Peyer's patch (tissue), 4 donors: ENCODE data around the gene RPA1. TPM values are rescaled to one million over a fixed set of nuclear protein-coding genes. Genes with fewer than 3 reads are reported as not detected.

Source experiments
- DNase-seq, 3 donors: peaks; one replicate each; pipeline ENCODE4 v3.0.0-alpha.2; 2017 to 2019
- H3K27ac ChIP-seq, 4 donors: fragments of 200-600 bp; sonication (generic); one replicate each; pipeline ENCODE4 v1.5.1; 2016 to 2019
- H3K27me3 ChIP-seq, 2 donors: fragments of 200-600 bp; sonication (generic); one replicate each; pipeline ENCODE4 v1.5.1; 2019
- H3K36me3 ChIP-seq, 3 donors: fragments of 200-600 bp; sonication (generic); one replicate each; pipeline ENCODE4 v1.5.1; 2016 to 2019
- H3K4me1 ChIP-seq, 4 donors: fragments of 200-600 bp; sonication (generic); one replicate each; pipeline ENCODE4 v1.5.1; 2016 to 2019
- H3K4me3 ChIP-seq, 4 donors: fragments of 200-600 bp; sonication (generic); 1 replicate in 3 of 4; 2 replicates in 1 of 4; pipeline ENCODE4 v1.5.1; 2016 to 2019; ENCODE audit warnings: mild to moderate bottlenecking in 1 of 4
- H3K9me3 ChIP-seq, 4 donors: fragments of 200-600 bp; sonication (generic); one replicate each; pipeline ENCODE4 v1.5.1; 2016 to 2019; ENCODE audit warnings: mild to moderate bottlenecking in 1 of 4
- CTCF ChIP-seq, 6 experiments: fragments of 450-650 bp in 4 of 6; fragments of 200-600 bp in 2 of 6; sonication (generic) in 1 of 6; IDR thresholded peaks; one replicate each; pipeline ENCODE4 v1.5.1; 2017 to 2019; ENCODE audit warnings: antibody characterized with exemption in 6 of 6, mild to moderate bottlenecking in 3 of 6, moderate library complexity in 1 of 6
- POLR2A ChIP-seq, 2 donors: fragments of 450-650 bp; IDR thresholded peaks; one replicate each; pipeline ENCODE4 v1.5.1; 2017; ENCODE audit warnings: antibody characterized with exemption in 2 of 2, mild to moderate bottlenecking in 2 of 2, moderate library complexity in 2 of 2
- total RNA-seq, 4 donors: library from RNA; depleted of rRNA; stranded (reverse); fragments of >200 nt; gene quantifications; one replicate each; pipeline ENCODE4 v1.1.0, GENCODE V29; 2016

The RPA1 gene
- total RNA-seq, 4 donors from 2014 or later: 17.2 to 32.2 (median 26.0) TPM

GRCh38 chr17:1861391-1862010 is 31.7 kb downstream of the RPA1 start:
- TF ChIP-seq CTCF (IDR thresholded peaks at IDR 0.05): no peak
- no peak for TF ChIP-seq POLR2A (IDR thresholded peaks at IDR 0.05)
- no peaks in the 10 kb centered on the region for H3K4me1 ChIP-seq
- H3K9me3 ChIP-seq: no peaks in the 10 kb centered on the region
- no peak for DNase-seq
- H3K27me3 ChIP-seq: no peaks in the 10 kb centered on the region
- H3K4me3 ChIP-seq: no peak overlapping the region
- no peak overlapping the region for H3K27ac ChIP-seq
- peaks cover 0 to 37% (median 0%) of the 10 kb centered on the region in 3 donors for H3K36me3 ChIP-seq

- Histone ChIP-seq H3K27ac (no peak overlapping the region), H3K9me3 (no peaks in the 10 kb centered on the region), H3K36me3 (peaks cover 0 to 25% (median 0%) of the 10 kb centered on the region in 3 donors), H3K4me1 (no peaks in the 10 kb centered on the region), H3K4me3 (no peak overlapping the region), H3K27me3 (no peaks in the 10 kb centered on the region)
- TF ChIP-seq CTCF (IDR thresholded peaks at IDR 0.05) (peak; percentile 41 to 81 (median 70)), POLR2A (IDR thresholded peaks at IDR 0.05) (no peak)
- peak in 1 of 3 donors; percentile 75 for DNase-seq
Observed at GRCh38 chr17:1865252-1866037, 35.6 kb downstream of the RPA1 start.

GRCh38 chr17:1867307-1867706 is 37.5 kb downstream of the RPA1 start:
- no peak overlapping the region for H3K27ac ChIP-seq
- no peaks in the 10 kb centered on the region for H3K27me3 ChIP-seq
- no peak for DNase-seq
- no peaks in the 10 kb centered on the region for H3K4me1 ChIP-seq
- H3K36me3 ChIP-seq: peaks cover 0 to 19% (median 0%) of the 10 kb centered on the region in 3 donors
- no peaks in the 10 kb centered on the region for H3K9me3 ChIP-seq
- no peak for TF ChIP-seq POLR2A (IDR thresholded peaks at IDR 0.05)
- TF ChIP-seq CTCF (IDR thresholded peaks at IDR 0.05): no peak
- no peak overlapping the region for H3K4me3 ChIP-seq

- Histone ChIP-seq H3K4me1 (no peaks in the 10 kb centered on the region), H3K4me3 (no peak overlapping the region), H3K27ac (no peak overlapping the region), H3K36me3 (peaks cover 0 to 26% (median 0%) of the 10 kb centered on the region in 3 donors), H3K9me3 (no peaks in the 10 kb centered on the region), H3K27me3 (no peaks in the 10 kb centered on the region)
- TF ChIP-seq POLR2A (IDR thresholded peaks at IDR 0.05) (no peak), CTCF (IDR thresholded peaks at IDR 0.05) (no peak)
- DNase-seq: no peak
Observed at GRCh38 chr17:1868090-1868489, 38.3 kb downstream of the RPA1 start.

GRCh38 chr17:1870592-1870991 is 40.8 kb downstream of the RPA1 start:
- TF ChIP-seq POLR2A (IDR thresholded peaks at IDR 0.05) (no peak), CTCF (IDR thresholded peaks at IDR 0.05) (no peak)
- Histone ChIP-seq H3K27ac (no peak overlapping the region), H3K4me1 (no peaks in the 10 kb centered on the region), H3K9me3 (no peaks in the 10 kb centered on the region), H3K36me3 (peaks cover 0 to 37% (median 0%) of the 10 kb centered on the region in 3 donors), H3K27me3 (no peaks in the 10 kb centered on the region), H3K4me3 (no peak overlapping the region)
- no peak for DNase-seq
